WTC11 (cell line): Measurements from ENCODE around the gene SLC7A10. TPM values are rescaled to one million over a fixed set of nuclear protein-coding genes. Genes with fewer than 3 reads are reported as not detected.
"Not testable (repeated sequence)": the region's sequence is repeated elsewhere in the genome, so short reads cannot be mapped to it uniquely, and the experiment has no call there.

Source experiments
- ATAC-seq: fragments of 200-7000 bp; cut with Tn5 transposase; 2 replicates; pipeline ENCODE4 v1.10.0; 2021; ENCODE audit warnings: mild to moderate bottlenecking, moderate library complexity
- CTCF ChIA-PET: fragments of 300-600 bp; sonication (Branson Sonifier 250); formaldehyde crosslinking; loops from one replicate; lab custom pipeline; 2021; ENCODE audit warnings: antibody characterized with exemption; lab: Charles Lee
- POLR2A ChIA-PET: fragments of 350-600 bp; sonication (Branson Sonifier 250); formaldehyde crosslinking; loops from one replicate; lab custom pipeline; 2021; ENCODE audit warnings: antibody characterized with exemption; lab: Charles Lee
- DNase-seq: peaks from one replicate; pipeline ENCODE4 v3.0.0; 2021; ENCODE audit warnings: low spot score
- H3K27ac Mint-ChIP-seq: 2 replicates; pipeline ENCODE4 v1.8.0; 2021; ENCODE audit warnings: mixed read lengths
- H3K27me3 Mint-ChIP-seq: 2 replicates; pipeline ENCODE4 v1.8.0; 2021; ENCODE audit warnings: low read depth, mild to moderate bottlenecking, moderate library complexity, mixed read lengths
- H3K36me3 Mint-ChIP-seq: 2 replicates; pipeline ENCODE4 v1.8.0; 2021; ENCODE audit warnings: mixed read lengths
- H3K4me1 Mint-ChIP-seq: 2 replicates; pipeline ENCODE4 v1.8.0; 2022; ENCODE audit warnings: mixed read lengths
- H3K4me3 Mint-ChIP-seq: 2 replicates; pipeline ENCODE4 v1.8.0; 2021; ENCODE audit warnings: mild to moderate bottlenecking, moderate library complexity, mixed read lengths
- H3K9me3 Mint-ChIP-seq: 2 replicates; pipeline ENCODE4 v1.8.0; 2021; ENCODE audit warnings: mixed read lengths
- ETV6 ChIP-seq: sonication (generic); formaldehyde crosslinking; IDR thresholded peaks from 2 replicates; pipeline ENCODE4 v1.8.1; 2022; ENCODE audit warnings: mild to moderate bottlenecking, missing genetic modification reagents
- HMGA2 ChIP-seq: fragments of 250-450 bp; sonication (Bioruptor Pico); IDR thresholded peaks from 2 replicates; pipeline ENCODE4 v1.4.0; 2021; ENCODE audit warnings: mild to moderate bottlenecking, moderate library complexity
- JUN ChIP-seq: sonication (generic); formaldehyde crosslinking; IDR thresholded peaks from 2 replicates; pipeline ENCODE4 v1.8.0; 2023; ENCODE audit warnings: mild to moderate bottlenecking, missing genetic modification reagents
- NFATC4 ChIP-seq: fragments of 250-450 bp; sonication (Bioruptor Pico); IDR thresholded peaks from 2 replicates; pipeline ENCODE4 v1.9.0; 2021; ENCODE audit warnings: mild to moderate bottlenecking
- NR1H2 ChIP-seq: sonication (generic); formaldehyde crosslinking; IDR thresholded peaks from 2 replicates; pipeline ENCODE4 v1.9.0; 2021; ENCODE audit warnings: mild to moderate bottlenecking, moderate library complexity, missing genetic modification reagents
- NR3C1 ChIP-seq: sonication (generic); formaldehyde crosslinking; conservative IDR thresholded peaks from 2 replicates; pipeline ENCODE4 v1.8.1; 2023; ENCODE audit warnings: low read depth, mild to moderate bottlenecking, missing genetic modification reagents
- TEAD4 ChIP-seq: sonication (generic); formaldehyde crosslinking; IDR thresholded peaks from 2 replicates; pipeline ENCODE4 v1.8.0; 2022; ENCODE audit warnings: mild to moderate bottlenecking, missing genetic modification reagents
- ZNF263 ChIP-seq: sonication (generic); formaldehyde crosslinking; IDR thresholded peaks from 2 replicates; pipeline ENCODE4 v1.8.1; 2022; ENCODE audit warnings: low read depth, mild to moderate bottlenecking, moderate library complexity, missing genetic modification reagents
- ZNF396 ChIP-seq: fragments of 250-450 bp; sonication (Bioruptor Pico); IDR thresholded peaks from 2 replicates; pipeline ENCODE4 v1.8.0; 2021; ENCODE audit warnings: mild to moderate bottlenecking, moderate library complexity, borderline replicate concordance
- ZNF423 ChIP-seq: fragments of 250-450 bp; sonication (Bioruptor Pico); IDR thresholded peaks from 2 replicates; pipeline ENCODE4 v2.1.2; 2022; ENCODE audit warnings: mild to moderate bottlenecking, moderate library complexity
- total RNA-seq: library from RNA; stranded (reverse); gene quantifications from 3 replicates; pipeline ENCODE4 v1.2.3, GENCODE V29; 2021
- TF ChIP-seq, protein P1 (sequence below): sonication (generic); formaldehyde crosslinking; IDR thresholded peaks from 2 replicates; pipeline ENCODE4 v1.8.0; 2022; ENCODE audit warnings: mild to moderate bottlenecking, missing genetic modification reagents
- TF ChIP-seq, protein P2 (sequence below): sonication (generic); formaldehyde crosslinking; IDR thresholded peaks from 2 replicates; pipeline ENCODE4 v1.8.1; 2023; ENCODE audit warnings: mild to moderate bottlenecking, missing genetic modification reagents
- TF ChIP-seq, protein P3 (sequence below): sonication (generic); formaldehyde crosslinking; IDR thresholded peaks from 2 replicates; pipeline ENCODE4 v1.8.1; 2023; ENCODE audit warnings: mild to moderate bottlenecking, missing genetic modification reagents
- TF ChIP-seq, protein P4 (sequence below): fragments of 250-450 bp; sonication (Bioruptor Pico); IDR thresholded peaks from 2 replicates; pipeline ENCODE4 v1.9.0; 2021; ENCODE audit warnings: mild to moderate bottlenecking

SLC7A10 gene
- total RNA-seq, 1 experiment from 2014 or later = 4.2 TPM

DNA sequence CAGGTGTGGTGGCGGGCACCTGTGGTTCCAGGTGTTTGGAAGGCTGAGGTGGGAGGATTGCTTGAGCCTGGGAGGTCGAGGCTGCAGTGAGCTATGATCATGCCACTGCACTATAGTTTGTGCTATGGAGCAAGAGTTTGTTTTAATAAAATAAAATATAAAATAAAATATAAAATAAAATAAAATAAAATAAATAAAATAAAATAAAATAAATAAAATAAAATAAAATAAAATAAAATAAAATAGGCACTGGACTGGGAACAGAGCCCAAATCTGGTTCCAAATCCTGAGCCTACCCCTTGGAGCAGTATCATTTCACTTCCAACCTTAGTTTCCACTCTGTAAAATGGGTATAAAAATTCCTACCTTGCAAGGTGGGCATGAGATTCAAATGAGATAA, 3.4 kb downstream of the SLC7A10 start:
- H3K36me3 Mint-ChIP-seq, DNase-seq, ATAC-seq, H3K4me3 Mint-ChIP-seq, POLR2A ChIA-PET, H3K4me1 Mint-ChIP-seq, H3K9me3 Mint-ChIP-seq, H3K27ac Mint-ChIP-seq: not testable (repeated sequence)
- CTCF ChIA-PET = interaction anchor here (0.7 to 1.8 kb wide), 4 partner anchors 13 to 566 kb away, joined by 3 to 6 read pairs (median 4); no protein-coding TSS in a partner anchor
- TF ChIP-seq HMGA2 = peak; percentile 99
- peaks cover 37% of the 10 kb centered on the region for H3K27me3 Mint-ChIP-seq

DNA sequence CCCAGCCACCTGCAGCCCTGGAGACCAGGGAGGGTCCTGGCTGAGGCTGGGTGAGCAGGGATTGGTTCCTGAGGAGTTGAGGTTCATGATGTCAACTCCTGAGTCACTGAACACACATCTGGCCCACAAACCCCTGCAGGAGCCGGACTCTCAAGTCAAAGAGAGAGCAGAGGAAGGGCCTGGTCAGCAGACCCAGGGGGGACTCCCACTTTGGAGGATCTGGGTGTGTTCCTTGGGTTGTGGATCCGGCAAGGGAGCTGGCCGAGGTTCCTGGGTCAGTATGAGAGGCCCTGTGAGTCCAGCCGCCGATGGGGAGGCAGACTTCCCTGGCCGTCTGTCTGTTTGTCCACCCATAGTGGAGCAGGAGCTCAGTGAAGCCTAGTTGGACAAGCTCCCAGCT, 4.0 kb downstream of the SLC7A10 start:
- no peak for TF ChIP-seq ZNF263 (CRISPR knock-in tag)
- TF ChIP-seq, all 79 proteins: peak for 0
- no peaks in the 10 kb centered on the region for H3K36me3 Mint-ChIP-seq
- H3K27ac Mint-ChIP-seq = no peak overlapping the region
- DNase-seq (no peak), ATAC-seq (no peak)
- no peak overlapping the region for H3K4me3 Mint-ChIP-seq
- peaks cover 33% of the 10 kb centered on the region for H3K27me3 Mint-ChIP-seq
- H3K4me1 Mint-ChIP-seq = peaks cover 9% of the 10 kb centered on the region
- no peaks in the 10 kb centered on the region for H3K9me3 Mint-ChIP-seq
- POLR2A ChIA-PET = no interaction called here
- CTCF ChIA-PET = interaction anchor here (0.7 to 1.8 kb wide), 5 partner anchors 14 to 566 kb away, joined by 3 to 6 read pairs (median 4); no protein-coding TSS in a partner anchor

DNA sequence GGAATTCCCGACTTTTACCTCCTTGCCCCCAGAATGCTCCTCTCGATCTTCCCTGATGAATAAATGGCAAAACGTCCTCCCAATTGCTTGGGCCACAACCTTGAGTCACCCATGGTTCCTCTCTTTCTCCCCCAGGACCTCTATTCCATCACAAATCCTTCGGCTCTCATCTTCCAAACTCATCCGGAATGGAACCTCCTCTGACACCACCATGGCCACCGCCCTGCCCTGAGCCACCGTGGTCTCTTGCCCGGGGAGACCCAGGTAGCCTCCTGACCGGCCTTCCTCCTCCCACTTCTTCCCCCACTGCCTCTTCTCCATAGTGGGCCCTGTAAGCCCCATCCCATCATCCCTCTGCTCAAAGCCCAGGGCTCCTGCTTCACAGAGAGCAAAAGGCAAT, 4.9 kb downstream of the SLC7A10 start:
- no peak for ATAC-seq
- no peaks in the 10 kb centered on the region for H3K9me3 Mint-ChIP-seq
- TF ChIP-seq NFATC4 (CRISPR knock-in tag) (no peak), ZNF396 (CRISPR knock-in tag) (no peak), JUN (CRISPR knock-in tag) (no peak), NR1H2 (CRISPR knock-in tag) (no peak), TEAD4 (CRISPR knock-in tag) (no peak), ETV6 (CRISPR knock-in tag) (no peak), NR3C1 (no peak), HMGA2 (no peak), ZNF263 (CRISPR knock-in tag) (no peak), ZNF423 (no peak)
- TF ChIP-seq, protein P1, sequence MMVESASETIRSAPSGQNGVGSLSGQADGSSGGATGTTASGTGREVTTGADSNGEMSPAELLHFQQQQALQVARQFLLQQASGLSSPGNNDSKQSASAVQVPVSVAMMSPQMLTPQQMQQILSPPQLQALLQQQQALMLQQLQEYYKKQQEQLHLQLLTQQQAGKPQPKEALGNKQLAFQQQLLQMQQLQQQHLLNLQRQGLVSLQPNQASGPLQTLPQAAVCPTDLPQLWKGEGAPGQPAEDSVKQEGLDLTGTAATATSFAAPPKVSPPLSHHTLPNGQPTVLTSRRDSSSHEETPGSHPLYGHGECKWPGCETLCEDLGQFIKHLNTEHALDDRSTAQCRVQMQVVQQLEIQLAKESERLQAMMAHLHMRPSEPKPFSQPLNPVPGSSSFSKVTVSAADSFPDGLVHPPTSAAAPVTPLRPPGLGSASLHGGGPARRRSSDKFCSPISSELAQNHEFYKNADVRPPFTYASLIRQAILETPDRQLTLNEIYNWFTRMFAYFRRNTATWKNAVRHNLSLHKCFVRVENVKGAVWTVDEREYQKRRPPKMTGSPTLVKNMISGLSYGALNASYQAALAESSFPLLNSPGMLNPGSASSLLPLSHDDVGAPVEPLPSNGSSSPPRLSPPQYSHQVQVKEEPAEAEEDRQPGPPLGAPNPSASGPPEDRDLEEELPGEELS = no peak
- TF ChIP-seq, protein P2, sequence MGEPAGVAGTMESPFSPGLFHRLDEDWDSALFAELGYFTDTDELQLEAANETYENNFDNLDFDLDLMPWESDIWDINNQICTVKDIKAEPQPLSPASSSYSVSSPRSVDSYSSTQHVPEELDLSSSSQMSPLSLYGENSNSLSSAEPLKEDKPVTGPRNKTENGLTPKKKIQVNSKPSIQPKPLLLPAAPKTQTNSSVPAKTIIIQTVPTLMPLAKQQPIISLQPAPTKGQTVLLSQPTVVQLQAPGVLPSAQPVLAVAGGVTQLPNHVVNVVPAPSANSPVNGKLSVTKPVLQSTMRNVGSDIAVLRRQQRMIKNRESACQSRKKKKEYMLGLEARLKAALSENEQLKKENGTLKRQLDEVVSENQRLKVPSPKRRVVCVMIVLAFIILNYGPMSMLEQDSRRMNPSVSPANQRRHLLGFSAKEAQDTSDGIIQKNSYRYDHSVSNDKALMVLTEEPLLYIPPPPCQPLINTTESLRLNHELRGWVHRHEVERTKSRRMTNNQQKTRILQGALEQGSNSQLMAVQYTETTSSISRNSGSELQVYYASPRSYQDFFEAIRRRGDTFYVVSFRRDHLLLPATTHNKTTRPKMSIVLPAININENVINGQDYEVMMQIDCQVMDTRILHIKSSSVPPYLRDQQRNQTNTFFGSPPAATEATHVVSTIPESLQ (CRISPR knock-in tag) = no peak
- TF ChIP-seq, protein P3, sequence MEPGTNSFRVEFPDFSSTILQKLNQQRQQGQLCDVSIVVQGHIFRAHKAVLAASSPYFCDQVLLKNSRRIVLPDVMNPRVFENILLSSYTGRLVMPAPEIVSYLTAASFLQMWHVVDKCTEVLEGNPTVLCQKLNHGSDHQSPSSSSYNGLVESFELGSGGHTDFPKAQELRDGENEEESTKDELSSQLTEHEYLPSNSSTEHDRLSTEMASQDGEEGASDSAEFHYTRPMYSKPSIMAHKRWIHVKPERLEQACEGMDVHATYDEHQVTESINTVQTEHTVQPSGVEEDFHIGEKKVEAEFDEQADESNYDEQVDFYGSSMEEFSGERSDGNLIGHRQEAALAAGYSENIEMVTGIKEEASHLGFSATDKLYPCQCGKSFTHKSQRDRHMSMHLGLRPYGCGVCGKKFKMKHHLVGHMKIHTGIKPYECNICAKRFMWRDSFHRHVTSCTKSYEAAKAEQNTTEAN (CRISPR knock-in tag) = no peak
- TF ChIP-seq, protein P4, sequence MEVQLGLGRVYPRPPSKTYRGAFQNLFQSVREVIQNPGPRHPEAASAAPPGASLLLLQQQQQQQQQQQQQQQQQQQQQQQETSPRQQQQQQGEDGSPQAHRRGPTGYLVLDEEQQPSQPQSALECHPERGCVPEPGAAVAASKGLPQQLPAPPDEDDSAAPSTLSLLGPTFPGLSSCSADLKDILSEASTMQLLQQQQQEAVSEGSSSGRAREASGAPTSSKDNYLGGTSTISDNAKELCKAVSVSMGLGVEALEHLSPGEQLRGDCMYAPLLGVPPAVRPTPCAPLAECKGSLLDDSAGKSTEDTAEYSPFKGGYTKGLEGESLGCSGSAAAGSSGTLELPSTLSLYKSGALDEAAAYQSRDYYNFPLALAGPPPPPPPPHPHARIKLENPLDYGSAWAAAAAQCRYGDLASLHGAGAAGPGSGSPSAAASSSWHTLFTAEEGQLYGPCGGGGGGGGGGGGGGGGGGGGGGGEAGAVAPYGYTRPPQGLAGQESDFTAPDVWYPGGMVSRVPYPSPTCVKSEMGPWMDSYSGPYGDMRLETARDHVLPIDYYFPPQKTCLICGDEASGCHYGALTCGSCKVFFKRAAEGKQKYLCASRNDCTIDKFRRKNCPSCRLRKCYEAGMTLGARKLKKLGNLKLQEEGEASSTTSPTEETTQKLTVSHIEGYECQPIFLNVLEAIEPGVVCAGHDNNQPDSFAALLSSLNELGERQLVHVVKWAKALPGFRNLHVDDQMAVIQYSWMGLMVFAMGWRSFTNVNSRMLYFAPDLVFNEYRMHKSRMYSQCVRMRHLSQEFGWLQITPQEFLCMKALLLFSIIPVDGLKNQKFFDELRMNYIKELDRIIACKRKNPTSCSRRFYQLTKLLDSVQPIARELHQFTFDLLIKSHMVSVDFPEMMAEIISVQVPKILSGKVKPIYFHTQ = no peak
- no peak overlapping the region for H3K4me3 Mint-ChIP-seq
- DNase-seq = no peak
- H3K27me3 Mint-ChIP-seq = peaks cover 24% of the 10 kb centered on the region
- H3K27ac Mint-ChIP-seq = no peak overlapping the region
- POLR2A ChIA-PET = no interaction called here
- peaks cover 9% of the 10 kb centered on the region; the same call in 1 of the 2 replicates for H3K4me1 Mint-ChIP-seq
- no peaks in the 10 kb centered on the region for H3K36me3 Mint-ChIP-seq
- CTCF ChIA-PET = interaction anchor here (0.7 to 1.8 kb wide), 3 partner anchors 15 to 37 kb away, joined by 3 to 6 read pairs (median 5); no protein-coding TSS in a partner anchor
